HG03457 (cell line): ENCODE results near the gene WTIP.
"Not testable (repeated sequence)": the region's sequence is repeated elsewhere in the genome, so short reads cannot be mapped to it uniquely, and the experiment has no call there.

Experiments used
- ATAC-seq: cut with Tn5 transposase; IDR thresholded peaks from one replicate; pipeline ENCODE4 v1.9.1; 2021; ENCODE audit warnings: moderate number of reproducible peaks; ENCODE audit not compliant: unreplicated experiment

The WTIP gene

DNA sequence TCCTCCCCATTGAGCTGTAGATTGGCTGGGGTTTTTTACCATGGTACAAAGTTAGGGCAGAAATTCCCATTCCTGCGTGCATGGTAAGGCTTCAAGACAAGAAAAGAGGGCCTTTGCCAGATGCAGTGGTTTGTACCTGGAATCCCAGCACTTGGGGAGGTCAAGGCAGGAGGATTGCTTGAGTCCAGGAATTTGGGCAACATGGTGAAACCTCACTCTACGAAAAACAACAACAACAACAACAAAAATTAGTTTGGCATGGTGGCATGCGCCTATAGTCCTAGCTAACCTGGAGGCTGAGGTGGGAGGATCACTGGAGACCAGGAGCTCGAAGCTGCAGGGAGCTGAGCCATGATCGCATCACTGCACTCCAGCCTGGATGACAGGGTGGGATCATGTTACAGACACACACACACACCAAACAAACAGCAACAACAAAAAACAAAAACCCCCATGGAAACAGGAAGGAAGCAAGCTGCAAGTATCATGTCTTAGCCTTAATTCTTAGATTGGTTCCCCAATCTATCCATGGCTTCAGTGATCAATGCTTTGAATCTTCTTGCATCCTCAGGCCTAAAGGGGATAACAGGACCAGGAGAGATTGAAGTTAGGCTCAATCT is 5.5 kb upstream of the WTIP start:
- ATAC-seq, result no peak

DNA sequence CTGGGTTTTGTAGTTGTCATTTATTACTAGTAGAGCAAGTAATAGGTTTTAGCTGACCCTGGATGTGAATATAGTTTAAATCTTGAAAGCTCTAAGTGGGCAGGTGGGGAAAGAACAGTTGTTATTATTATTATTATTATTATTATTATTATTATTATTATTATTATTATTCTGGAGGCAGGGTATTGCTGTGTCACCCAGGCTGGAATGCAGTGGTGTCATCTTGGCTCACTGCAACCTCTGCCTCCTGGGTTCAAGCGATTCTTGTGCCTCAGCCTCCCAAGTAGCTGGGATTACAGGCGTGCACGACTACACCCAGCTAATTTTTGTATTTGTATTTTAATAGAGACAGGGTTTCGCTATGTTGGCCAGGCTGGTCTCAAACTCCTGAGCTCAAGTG is 3.1 kb upstream of the WTIP start:
- ATAC-seq, result not testable (repeated sequence)

- ATAC-seq, result no peak
Measured at GRCh38 chr19:34479396-34479795, 2.2 kb upstream of the WTIP start.

DNA sequence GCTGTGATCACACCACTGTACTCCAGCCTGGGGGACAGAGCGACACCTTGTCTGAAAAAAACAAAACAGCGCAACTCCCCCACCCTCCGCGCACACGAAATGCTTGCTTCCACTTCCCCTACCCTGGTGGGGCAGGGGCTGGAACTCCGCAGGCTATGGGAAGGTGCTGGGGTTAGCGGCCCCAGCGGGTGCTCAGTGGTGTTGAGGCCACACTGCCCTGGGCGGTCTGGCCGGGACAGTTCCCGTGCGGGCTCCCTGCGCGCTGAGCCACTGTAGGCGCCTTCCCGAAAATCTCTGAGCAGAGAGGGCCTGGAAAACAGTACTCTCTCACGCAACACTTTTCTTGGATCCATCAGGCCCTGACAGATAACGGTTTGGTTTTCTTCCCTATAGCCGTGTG is 1.1 kb upstream of the WTIP start:
- no peak for ATAC-seq

GRCh38 chr19:34481861-34482379 is 362 bp downstream of the WTIP start:
- no peak for ATAC-seq

GRCh38 chr19:34482380-34483250 is 1.1 kb downstream of the WTIP start:
- ATAC-seq, result no peak

DNA sequence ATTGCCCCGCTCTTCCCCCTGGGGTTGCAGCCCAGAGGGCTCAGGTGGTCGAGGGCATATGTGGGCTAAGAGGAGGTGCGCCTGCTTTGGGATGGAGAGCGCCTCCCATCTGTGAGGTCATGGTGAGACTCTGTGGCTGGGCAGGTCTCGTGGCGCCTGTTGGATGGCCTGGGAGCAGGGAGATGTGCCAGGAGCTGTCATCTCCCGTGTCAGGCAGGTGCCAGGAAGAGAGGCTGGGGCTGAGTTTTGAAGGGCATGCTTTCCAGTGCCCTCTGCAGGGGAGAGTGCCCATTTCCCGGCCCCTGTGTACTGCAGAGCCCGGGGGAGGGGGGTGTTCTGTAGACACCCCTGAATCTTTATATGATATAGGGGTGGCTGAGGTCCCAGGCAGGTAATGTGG is 2.8 kb downstream of the WTIP start:
- no peak for ATAC-seq

GRCh38 chr19:34485831-34486230 is 4.3 kb downstream of the WTIP start:
- ATAC-seq, result no peak

- no peak for ATAC-seq
Measured at GRCh38 chr19:34487651-34488051, 6.1 kb downstream of the WTIP start.

DNA sequence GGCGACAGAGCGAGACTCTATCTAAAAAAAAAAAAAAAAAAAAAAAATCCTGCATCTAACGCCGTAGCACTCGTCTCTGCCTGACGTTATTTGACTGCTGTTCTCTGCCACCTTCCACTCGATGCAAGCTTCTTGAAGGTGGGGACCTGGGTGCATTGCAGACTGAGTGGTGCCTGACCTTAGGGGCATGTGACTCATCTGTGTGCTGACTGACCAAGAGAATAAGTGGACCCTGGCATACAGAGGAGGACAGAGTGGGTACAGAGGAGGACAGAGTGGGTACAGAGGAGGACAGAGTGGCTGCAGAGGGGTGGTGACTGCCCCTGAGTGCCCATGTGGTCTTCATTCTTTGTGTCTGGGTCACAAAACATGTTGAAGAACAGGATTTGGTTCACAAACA is 7.6 kb downstream of the WTIP start:
- no peak for ATAC-seq

GRCh38 chr19:34490141-34490766 is 8.7 kb downstream of the WTIP start:
- no peak for ATAC-seq

GRCh38 chr19:34493038-34493648 is 11.6 kb downstream of the WTIP start:
- ATAC-seq, result no peak

- ATAC-seq, result no peak
Measured at GRCh38 chr19:34493649-34494044, 12.1 kb downstream of the WTIP start.

DNA sequence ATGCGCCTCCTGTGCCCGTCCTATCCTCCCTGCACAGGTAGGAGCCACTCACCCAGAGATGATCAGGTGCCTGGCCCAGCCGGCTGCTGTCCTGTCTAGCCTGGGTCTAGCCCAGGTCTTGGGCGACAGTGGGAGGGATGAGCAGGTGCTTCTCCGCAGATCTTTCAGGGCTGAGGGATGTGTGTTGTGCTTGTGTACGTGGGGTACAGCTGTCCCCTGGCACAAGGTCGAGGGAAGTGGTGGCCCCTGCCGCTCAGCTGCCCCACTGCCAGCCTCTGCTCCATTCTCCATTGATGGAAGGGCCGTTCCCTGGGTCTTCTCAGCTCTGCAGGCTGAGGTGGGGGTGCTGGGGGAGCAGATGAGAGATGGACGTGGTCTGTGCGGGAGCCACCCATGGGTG is 13.0 kb downstream of the WTIP start:
- no peak for ATAC-seq

- ATAC-seq, result no peak
Measured at GRCh38 chr19:34495416-34495815, 13.9 kb downstream of the WTIP start.

GRCh38 chr19:34497112-34497805 is 15.7 kb downstream of the WTIP start:
- no peak for ATAC-seq

GRCh38 chr19:34499155-34499834 is 17.7 kb downstream of the WTIP start:
- ATAC-seq, result no peak

DNA sequence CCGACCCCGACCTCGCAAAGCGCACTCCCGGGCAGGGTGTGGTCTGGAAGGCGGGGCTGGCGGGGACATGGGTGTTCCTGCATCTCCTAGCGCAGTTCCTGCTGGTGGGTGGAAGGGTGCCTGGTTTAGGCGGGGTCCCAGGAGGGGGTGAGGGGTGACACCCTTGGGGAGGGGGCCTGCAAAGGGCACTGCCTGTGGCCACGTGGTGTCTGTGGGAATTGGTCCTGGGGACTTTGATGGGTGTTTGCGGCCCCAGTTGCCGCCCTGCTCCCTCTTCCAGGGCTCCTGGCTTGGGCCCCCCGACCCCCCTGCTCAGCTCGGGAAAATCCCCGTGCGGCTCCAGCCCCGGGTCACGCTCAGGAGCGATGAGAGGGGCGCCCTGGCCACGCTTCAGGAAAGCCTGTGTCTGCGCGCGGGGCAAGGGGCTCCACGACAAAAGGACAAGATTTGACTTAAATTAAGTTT is 19.1 kb downstream of the WTIP start:
- ATAC-seq, result no peak

- ATAC-seq, result no peak
Measured at GRCh38 chr19:34501339-34502320, 20.1 kb downstream of the WTIP start.
